Neuronal stem cell (in vitro differentiated cells): ENCODE results near the gene BICDL1.

Experiments used
- DNase-seq: peaks from one replicate; pipeline ENCODE4 v3.0.0-alpha.2; 2013; ENCODE audit warnings: low spot score
- H2AFZ ChIP-seq: one replicate; pipeline ENCODE4 v1.6.1; 2013; ENCODE audit warnings: mild to moderate bottlenecking, low read length, inconsistent platforms
- H2AK5ac ChIP-seq: 2 replicates; pipeline ENCODE4 v1.6.1; 2013; ENCODE audit warnings: low read depth, mild to moderate bottlenecking, inconsistent platforms, low read length, moderate library complexity, mixed read lengths
- H2BK120ac ChIP-seq: 2 replicates; pipeline ENCODE4 v1.6.1; 2013; ENCODE audit warnings: low read depth, mild to moderate bottlenecking, inconsistent platforms, low read length, moderate library complexity, mixed read lengths
- H2BK12ac ChIP-seq: one replicate; pipeline ENCODE4 v1.6.1; 2013; ENCODE audit warnings: low read length, inconsistent platforms
- H2BK15ac ChIP-seq: 2 replicates; pipeline ENCODE4 v1.6.1; 2013; ENCODE audit warnings: mild to moderate bottlenecking, low read length, inconsistent platforms, mixed read lengths
- H2BK5ac ChIP-seq: one replicate; pipeline ENCODE4 v1.6.1; 2013; ENCODE audit warnings: inconsistent platforms, mild to moderate bottlenecking, low read length, moderate library complexity
- H3K14ac ChIP-seq: one replicate; pipeline ENCODE4 v1.6.1; 2013; ENCODE audit warnings: low read length, inconsistent platforms
- H3K18ac ChIP-seq: 2 replicates; pipeline ENCODE4 v1.6.1; 2013; ENCODE audit warnings: low read length, inconsistent platforms
- H3K23ac ChIP-seq: 2 replicates; pipeline ENCODE4 v1.6.1; 2013; ENCODE audit warnings: low read depth, mild to moderate bottlenecking, mixed read lengths, low read length, inconsistent platforms; ENCODE audit not compliant: poor library complexity
- H3K27ac ChIP-seq: replicated peaks from 3 replicates; pipeline ENCODE4 v1.5.1; 2013; ENCODE audit warnings: low read length, inconsistent platforms
- H3K27me3 ChIP-seq, 3 experiments: 2 replicates each; pipeline ENCODE4 v1.6.1; 2013; ENCODE audit warnings: low read length in 3 of 3, mild to moderate bottlenecking in 2 of 3, inconsistent platforms in 1 of 3, low read depth in 1 of 3, mixed read lengths in 1 of 3, moderate library complexity in 1 of 3; ENCODE audit not compliant: control insufficient read depth in 3 of 3, insufficient read depth in 3 of 3
- H3K36me3 ChIP-seq, 2 donors: replicated peaks in 1 of 2; 2 replicates each; pipeline ENCODE4 v1.6.1; 2013; ENCODE audit warnings: low read length in 2 of 2; ENCODE audit not compliant: control insufficient read depth in 2 of 2, insufficient read depth in 2 of 2
- H3K4ac ChIP-seq: 2 replicates; pipeline ENCODE4 v1.6.1; 2013; ENCODE audit warnings: inconsistent platforms, mild to moderate bottlenecking, low read length, moderate library complexity
- H3K4me1 ChIP-seq, 2 donors: 1 replicate in 1 of 2; 2 replicates in 1 of 2; pipeline ENCODE4 v1.6.1; 2013; ENCODE audit warnings: low read length in 2 of 2, low read depth in 1 of 2; ENCODE audit not compliant: control insufficient read depth in 2 of 2, insufficient read depth in 1 of 2
- H3K4me2 ChIP-seq: one replicate; pipeline ENCODE4 v1.6.1; 2013; ENCODE audit warnings: mild to moderate bottlenecking, low read length, inconsistent platforms; ENCODE audit not compliant: insufficient read depth, poor library complexity, severe bottlenecking
- H3K4me3 ChIP-seq, 2 donors: 2 replicates each; pipeline ENCODE4 v1.5.1; 2013; ENCODE audit warnings: low read length in 2 of 2, mild to moderate bottlenecking in 2 of 2, inconsistent platforms in 1 of 2, moderate library complexity in 1 of 2
- H3K79me1 ChIP-seq: one replicate; pipeline ENCODE4 v1.6.1; 2013; ENCODE audit warnings: low read depth, mild to moderate bottlenecking, inconsistent platforms, low read length, moderate library complexity
- H3K9ac ChIP-seq: one replicate; pipeline ENCODE4 v1.6.1; 2013; ENCODE audit warnings: mild to moderate bottlenecking, low read depth, low read length, inconsistent platforms; ENCODE audit not compliant: poor library complexity
- H3K9me3 ChIP-seq, 2 donors: replicated peaks in 1 of 2; 2 replicates each; pipeline versions ENCODE3 to v1.6.1; 2013; ENCODE audit warnings: low read length in 2 of 2, mild to moderate bottlenecking in 2 of 2, inconsistent platforms in 1 of 2, low read depth in 1 of 2, mixed read lengths in 1 of 2, moderate library complexity in 1 of 2; ENCODE audit not compliant: control insufficient read depth in 2 of 2, insufficient read depth in 1 of 2
- H4K8ac ChIP-seq: one replicate; pipeline ENCODE4 v1.6.1; 2013; ENCODE audit warnings: low read depth, mild to moderate bottlenecking, inconsistent platforms, low read length, moderate library complexity
- H4K91ac ChIP-seq: one replicate; pipeline ENCODE4 v1.6.1; 2013; ENCODE audit warnings: low read length, low read depth, mild to moderate bottlenecking, inconsistent platforms; ENCODE audit not compliant: poor library complexity
- WGBS, 2 donors: extraction: QIAGEN DNeasy Blood & Tissue Kit; methylation state at CpG; one replicate each; pipeline ENCODE4 v1.1.7; 2013; ENCODE audit warnings: missing lambda C conversion rate in 2 of 2, mixed read lengths in 1 of 2; ENCODE audit not compliant: insufficient read length in 2 of 2, insufficient replicate concordance in 1 of 2; ENCODE audit errors: extremely low coverage in 2 of 2; 5-methylcytosine and 5-hydroxymethylcytosine counted together

Gene BICDL1

DNA sequence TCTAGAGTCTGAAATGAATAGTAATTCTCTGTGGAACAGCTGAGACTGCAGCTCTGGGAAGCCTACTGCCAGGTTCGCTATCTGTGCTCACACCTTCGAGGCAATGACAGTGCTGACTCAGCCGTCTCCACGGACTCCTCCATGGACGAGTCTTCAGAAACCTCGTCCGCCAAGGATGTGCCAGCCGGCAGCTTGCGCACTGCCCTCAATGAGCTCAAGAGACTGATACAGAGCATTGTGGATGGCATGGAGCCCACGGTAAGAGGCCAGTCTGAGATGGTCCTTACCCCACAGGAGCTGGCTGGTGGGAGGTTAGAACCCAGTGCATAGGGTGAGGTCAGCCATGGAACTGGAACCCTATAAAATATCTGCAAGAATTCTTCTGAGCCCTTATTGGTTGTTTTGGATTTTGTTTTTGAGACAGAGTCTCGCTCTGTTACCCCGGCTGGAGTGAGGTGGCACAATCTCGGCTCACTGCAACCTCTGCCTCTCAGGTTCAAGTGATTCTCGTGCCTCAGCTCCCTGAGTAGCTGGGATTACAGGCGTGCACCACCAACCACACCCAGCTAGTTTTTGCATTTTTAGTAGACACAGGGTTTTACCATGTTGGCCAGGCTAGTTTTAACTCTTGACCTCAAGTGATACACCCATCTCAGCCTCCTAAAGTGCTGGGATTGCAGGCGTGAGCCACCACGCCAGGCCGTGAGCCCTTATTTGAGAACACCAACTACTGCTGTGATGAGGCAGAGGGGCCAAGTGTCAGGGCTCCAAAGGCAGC lies 83.6 kb downstream of the BICDL1 start:
- no CpG with 5 or more reads among the region's 18 CpGs for WGBS, 2 donors
- no peak overlapping the region for H3K14ac ChIP-seq
- no peaks in the 10 kb centered on the region for H3K27me3 ChIP-seq

DNA sequence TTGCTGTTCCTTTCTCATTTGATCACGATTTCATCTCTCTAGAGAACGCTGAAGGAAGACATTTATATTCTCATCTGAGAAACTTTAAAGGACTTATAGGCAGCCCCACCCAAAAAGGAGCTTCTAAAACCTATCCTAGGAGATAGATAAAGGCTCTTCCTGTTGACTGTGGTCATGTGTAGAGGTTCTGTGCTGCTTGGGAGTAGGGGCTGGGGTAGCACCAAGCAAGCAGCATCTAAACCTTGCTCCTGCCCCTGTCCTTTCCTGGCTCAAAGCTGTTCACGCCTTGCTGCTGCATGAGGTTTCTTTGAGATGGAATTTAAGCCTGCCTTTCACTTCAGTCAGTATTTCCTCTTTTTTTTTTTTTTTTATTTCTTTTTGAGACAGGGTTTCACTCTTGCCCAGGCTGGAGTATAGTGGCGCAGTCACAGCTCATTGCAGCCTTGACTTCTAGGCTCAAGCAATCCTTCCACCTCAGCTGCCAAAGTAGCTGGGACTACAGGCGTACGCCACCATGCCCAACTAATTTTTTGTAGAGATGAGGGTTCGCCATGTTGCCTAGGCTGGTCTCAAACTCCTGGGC lies 86.1 kb downstream of the BICDL1 start:
- Histone ChIP-seq H3K79me1 (no peaks in the 10 kb centered on the region), H3K27me3 (peaks cover 0 to 9% (median 0%) of the 10 kb centered on the region in 3 experiments), H3K27ac (no peak overlapping the region), H3K23ac (no peak overlapping the region), H3K4me2 (no peak overlapping the region), H3K4me3 (no peak overlapping the region), H2BK15ac (no peak overlapping the region), H3K9me3 (no peaks in the 10 kb centered on the region), H2AFZ (no peak overlapping the region), H3K14ac (no peak overlapping the region), H3K4ac (no peak overlapping the region), H3K9ac (no peak overlapping the region), H4K8ac (no peak overlapping the region), H4K91ac (no peak overlapping the region), H2BK12ac (no peak overlapping the region), H2BK120ac (no peak overlapping the region), H3K18ac (no peak overlapping the region), H2BK5ac (no peak overlapping the region), H3K4me1 (no peaks in the 10 kb centered on the region), H3K36me3 (no peaks in the 10 kb centered on the region), H2AK5ac (no peak overlapping the region)
- DNase-seq, result no peak
- WGBS, 2 donors, result no CpG with 5 or more reads among the region's 7 CpGs

More for the DNA sequence above, 83.6 kb downstream of the BICDL1 start:
- no peak overlapping the region for H3K4ac ChIP-seq
- H3K4me3 ChIP-seq, result no peak overlapping the region
- no peak overlapping the region for H3K9ac ChIP-seq
- no peaks in the 10 kb centered on the region for H3K9me3 ChIP-seq
- no peaks in the 10 kb centered on the region for H3K79me1 ChIP-seq
- H2BK5ac ChIP-seq, result no peak overlapping the region
- H2AFZ ChIP-seq, result no peak overlapping the region
- no peak overlapping the region for H3K27ac ChIP-seq
- H3K4me2 ChIP-seq, result no peak overlapping the region
- no peak overlapping the region for H3K18ac ChIP-seq
- H3K36me3 ChIP-seq, result no peaks in the 10 kb centered on the region
- no peak overlapping the region for H2AK5ac ChIP-seq
- peak overlapping the region; percentile 76 for H2BK12ac ChIP-seq
- H3K4me1 ChIP-seq, result peaks cover 0 to 1% of the 10 kb centered on the region in 2 donors
- no peak for DNase-seq
- no peak overlapping the region for H2BK120ac ChIP-seq
- no peak overlapping the region for H2BK15ac ChIP-seq
- H4K8ac ChIP-seq, result no peak overlapping the region
- H3K23ac ChIP-seq, result no peak overlapping the region
- H4K91ac ChIP-seq, result no peak overlapping the region

DNA sequence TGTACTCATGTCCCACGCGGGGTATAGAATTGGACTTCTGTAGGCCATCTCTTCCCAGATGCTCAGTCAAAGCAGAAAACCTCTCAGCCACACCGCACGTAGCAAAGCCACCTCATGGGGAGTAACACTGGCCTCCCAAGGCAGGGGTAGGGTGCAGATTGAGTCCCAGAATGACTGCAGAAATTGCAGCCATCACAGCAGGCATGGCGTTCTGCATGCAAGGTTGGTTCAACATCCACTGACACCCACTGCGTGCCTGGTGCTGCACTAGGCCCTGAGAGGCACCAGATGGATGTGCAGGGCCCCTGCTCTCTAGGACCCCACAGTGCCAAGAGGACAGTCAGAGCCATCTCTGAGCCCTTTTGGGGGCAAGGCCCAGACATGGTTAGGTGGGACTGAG lies 87.6 kb downstream of the BICDL1 start:
- no peak overlapping the region for H3K18ac ChIP-seq
- no CpG with 5 or more reads among the region's 6 CpGs for WGBS, 2 donors
- no peak overlapping the region for H2AFZ ChIP-seq
- no peaks in the 10 kb centered on the region for H3K9me3 ChIP-seq
- no peak overlapping the region for H4K8ac ChIP-seq
- no peak overlapping the region for H3K4ac ChIP-seq
- H3K9ac ChIP-seq, result no peak overlapping the region
- H3K79me1 ChIP-seq, result no peaks in the 10 kb centered on the region
- no peaks in the 10 kb centered on the region for H3K4me1 ChIP-seq
- no peak overlapping the region for H2AK5ac ChIP-seq
- no peak for DNase-seq
- H2BK5ac ChIP-seq, result peak overlapping the region; percentile 19
- no peak overlapping the region for H3K4me3 ChIP-seq
- no peak overlapping the region for H2BK15ac ChIP-seq
- H2BK12ac ChIP-seq, result no peak overlapping the region
- H4K91ac ChIP-seq, result no peak overlapping the region
- no peak overlapping the region for H2BK120ac ChIP-seq
- H3K23ac ChIP-seq, result no peak overlapping the region
- no peak overlapping the region for H3K27ac ChIP-seq
- H3K36me3 ChIP-seq, result no peaks in the 10 kb centered on the region
- no peak overlapping the region for H3K4me2 ChIP-seq
- H3K14ac ChIP-seq, result peak overlapping the region; percentile 90
- H3K27me3 ChIP-seq, result peaks cover 0 to 9% (median 0%) of the 10 kb centered on the region in 3 experiments

DNA sequence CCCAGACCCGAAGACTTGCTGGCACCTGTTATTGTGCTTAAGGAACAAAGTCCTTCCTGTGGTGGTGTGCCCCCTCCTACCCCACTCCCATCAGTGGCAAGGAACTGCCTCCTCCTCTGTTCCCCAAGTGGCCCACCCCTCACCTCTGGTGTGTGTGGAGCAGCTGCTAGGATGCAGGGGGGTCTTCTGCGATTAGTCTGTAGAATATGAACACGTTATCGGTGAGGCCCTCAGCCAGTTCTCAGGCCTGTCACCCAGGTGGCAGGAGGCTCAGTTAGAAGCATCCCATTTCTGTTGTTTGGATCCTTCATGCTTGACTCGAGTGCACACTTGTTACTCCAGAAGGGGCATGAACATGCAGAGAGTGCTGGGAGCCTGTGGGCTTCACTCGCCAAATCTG lies 88.2 kb downstream of the BICDL1 start:
- H3K79me1 ChIP-seq, result no peaks in the 10 kb centered on the region
- H3K36me3 ChIP-seq, result no peaks in the 10 kb centered on the region
- no peaks in the 10 kb centered on the region for H3K4me1 ChIP-seq
- peaks cover 0 to 9% (median 0%) of the 10 kb centered on the region in 3 experiments for H3K27me3 ChIP-seq
- H3K14ac ChIP-seq, result no peak overlapping the region
- no peak overlapping the region for H3K27ac ChIP-seq
- no peak overlapping the region for H4K8ac ChIP-seq
- no peak overlapping the region for H2BK5ac ChIP-seq
- no peak overlapping the region for H3K9ac ChIP-seq
- DNase-seq, result no peak
- H3K18ac ChIP-seq, result peak overlapping the region; percentile 46
- no peaks in the 10 kb centered on the region for H3K9me3 ChIP-seq
- H3K23ac ChIP-seq, result peak overlapping the region; percentile 45
- H3K4ac ChIP-seq, result no peak overlapping the region
- H2BK120ac ChIP-seq, result no peak overlapping the region
- no peak overlapping the region for H2BK12ac ChIP-seq
- H2BK15ac ChIP-seq, result no peak overlapping the region
- no peak overlapping the region for H2AK5ac ChIP-seq
- no peak overlapping the region for H3K4me3 ChIP-seq
- WGBS, 2 donors, result no CpG with 5 or more reads among the region's 6 CpGs
- no peak overlapping the region for H3K4me2 ChIP-seq
- no peak overlapping the region for H4K91ac ChIP-seq
- no peak overlapping the region for H2AFZ ChIP-seq
